ENCODE data around the gene ZNF583. TPM values are rescaled to one million over a fixed set of nuclear protein-coding genes. Genes with fewer than 3 reads are reported as not detected.

The ZNF583 gene
- polyA plus RNA-seq, 1 experiment, result 1.5 TPM

DNA sequence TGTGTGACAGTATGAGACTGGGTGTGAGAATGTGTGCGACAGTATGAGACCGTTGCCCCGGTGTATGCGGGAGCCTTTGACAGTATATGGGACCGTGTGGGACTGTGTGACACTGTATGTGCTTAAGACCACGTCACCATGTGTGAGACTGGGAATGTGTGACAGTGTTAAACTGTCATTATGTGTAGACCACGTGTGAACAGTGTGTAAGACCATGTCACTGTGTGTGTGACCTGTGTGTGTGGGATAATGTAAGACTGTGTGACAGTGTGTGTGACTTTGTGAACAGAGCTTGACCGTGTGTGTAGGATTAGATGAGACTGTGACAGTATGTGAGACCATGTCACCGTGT lies 549 bp downstream of the ZNF583 start:
- ChIA-PET POLR2A (no interaction called here), CTCF (no interaction called here)
- Histone ChIP-seq H3K36me3 (ENCODE audit: control insufficient read depth, insufficient read depth, low read length) (peaks cover 6% of the 10 kb centered on the region), H3K27me3 (ENCODE audit: control insufficient read depth, insufficient read depth, low read length) (no peaks in the 10 kb centered on the region), H3K4me3 (ENCODE audit: low read depth, low read length) (peak overlapping the region; percentile 70)
- no peak for DNase-seq (ENCODE audit: low read depth)
- TF ChIP-seq, protein P1, sequence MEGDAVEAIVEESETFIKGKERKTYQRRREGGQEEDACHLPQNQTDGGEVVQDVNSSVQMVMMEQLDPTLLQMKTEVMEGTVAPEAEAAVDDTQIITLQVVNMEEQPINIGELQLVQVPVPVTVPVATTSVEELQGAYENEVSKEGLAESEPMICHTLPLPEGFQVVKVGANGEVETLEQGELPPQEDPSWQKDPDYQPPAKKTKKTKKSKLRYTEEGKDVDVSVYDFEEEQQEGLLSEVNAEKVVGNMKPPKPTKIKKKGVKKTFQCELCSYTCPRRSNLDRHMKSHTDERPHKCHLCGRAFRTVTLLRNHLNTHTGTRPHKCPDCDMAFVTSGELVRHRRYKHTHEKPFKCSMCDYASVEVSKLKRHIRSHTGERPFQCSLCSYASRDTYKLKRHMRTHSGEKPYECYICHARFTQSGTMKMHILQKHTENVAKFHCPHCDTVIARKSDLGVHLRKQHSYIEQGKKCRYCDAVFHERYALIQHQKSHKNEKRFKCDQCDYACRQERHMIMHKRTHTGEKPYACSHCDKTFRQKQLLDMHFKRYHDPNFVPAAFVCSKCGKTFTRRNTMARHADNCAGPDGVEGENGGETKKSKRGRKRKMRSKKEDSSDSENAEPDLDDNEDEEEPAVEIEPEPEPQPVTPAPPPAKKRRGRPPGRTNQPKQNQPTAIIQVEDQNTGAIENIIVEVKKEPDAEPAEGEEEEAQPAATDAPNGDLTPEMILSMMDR (IDR thresholded peaks at IDR 0.05; ENCODE audit: insufficient read depth, low read depth, low read length), result no peak

- no peaks in the 10 kb centered on the region for H3K27me3 ChIP-seq (ENCODE audit: control insufficient read depth, insufficient read depth, low read length)
- no peak for DNase-seq (ENCODE audit: low read depth)
- peaks cover 6% of the 10 kb centered on the region for H3K36me3 ChIP-seq (ENCODE audit: control insufficient read depth, insufficient read depth, low read length)
- ChIA-PET POLR2A (no interaction called here), CTCF (no interaction called here)
- TF ChIP-seq, protein P1 (IDR thresholded peaks at IDR 0.05; ENCODE audit: insufficient read depth, low read depth, low read length), result no peak
- H3K4me3 ChIP-seq (ENCODE audit: low read depth, low read length), result peak overlapping the region; percentile 70
These were observed 930 bp downstream of the ZNF583 start for GRCh38 chr19:56405062-56405461.

- ChIA-PET POLR2A (no interaction called here), CTCF (no interaction called here)
- H3K36me3 ChIP-seq (ENCODE audit: control insufficient read depth, insufficient read depth, low read length), result peaks cover 1% of the 10 kb centered on the region; the same call in 1 of the 2 replicates
- H3K4me3 ChIP-seq (ENCODE audit: low read depth, low read length), result no peak overlapping the region
- TF ChIP-seq, protein P1 (IDR thresholded peaks at IDR 0.05; ENCODE audit: insufficient read depth, low read depth, low read length), result no peak
- H3K27me3 ChIP-seq (ENCODE audit: control insufficient read depth, insufficient read depth, low read length), result no peaks in the 10 kb centered on the region
- no peak for DNase-seq (ENCODE audit: low read depth)
These were observed 19.3 kb downstream of the ZNF583 start for GRCh38 chr19:56423276-56423984.

GRCh38 chr19:56423985-56424353 lies 19.8 kb downstream of the ZNF583 start:
- Histone ChIP-seq H3K36me3 (ENCODE audit: control insufficient read depth, insufficient read depth, low read length) (peaks cover 1% of the 10 kb centered on the region; the same call in 1 of the 2 replicates), H3K4me3 (ENCODE audit: low read depth, low read length) (no peak overlapping the region), H3K27me3 (ENCODE audit: control insufficient read depth, insufficient read depth, low read length) (no peaks in the 10 kb centered on the region)
- no peak for DNase-seq (ENCODE audit: low read depth)
- POLR2A ChIA-PET, result no interaction called here
- CTCF ChIA-PET, result no interaction called here
- TF ChIP-seq, protein P1 (IDR thresholded peaks at IDR 0.05; ENCODE audit: insufficient read depth, low read depth, low read length), result no peak

GRCh38 chr19:56441206-56441792 lies 37.2 kb downstream of the ZNF583 start:
- no peaks in the 10 kb centered on the region for H3K27me3 ChIP-seq (ENCODE audit: control insufficient read depth, insufficient read depth, low read length)
- H3K36me3 ChIP-seq (ENCODE audit: control insufficient read depth, insufficient read depth, low read length), result no peaks in the 10 kb centered on the region
- TF ChIP-seq, protein P1 (IDR thresholded peaks at IDR 0.05; ENCODE audit: insufficient read depth, low read depth, low read length), result no peak
- no peak overlapping the region for H3K4me3 ChIP-seq (ENCODE audit: low read depth, low read length)
- ChIA-PET CTCF (no interaction called here), POLR2A (no interaction called here)
- no peak for DNase-seq (ENCODE audit: low read depth)

Measured in BJ (cell line).